ENCODE measurements around the gene SETD4.

DNA sequence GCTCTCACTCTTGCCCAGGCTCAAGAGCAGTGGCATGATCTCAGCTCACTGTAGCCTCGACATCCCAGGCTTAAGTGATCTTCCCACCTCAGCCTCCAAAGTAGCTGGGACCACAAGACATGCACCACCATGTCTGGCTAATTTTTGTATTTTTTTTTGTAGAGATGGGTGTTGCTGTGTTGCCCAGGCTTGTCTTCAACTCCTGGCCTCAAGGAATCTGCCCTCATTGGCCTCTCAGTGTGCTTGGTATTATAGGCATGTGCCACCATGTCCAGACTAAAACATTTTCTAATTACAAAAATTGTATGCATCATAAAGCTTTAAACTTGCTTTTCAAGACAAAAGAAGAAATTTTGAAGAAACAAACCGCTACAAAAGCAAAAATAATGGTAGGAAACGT, 29.6 kb upstream of the SETD4 start:
- TF ChIP-seq, protein P1, sequence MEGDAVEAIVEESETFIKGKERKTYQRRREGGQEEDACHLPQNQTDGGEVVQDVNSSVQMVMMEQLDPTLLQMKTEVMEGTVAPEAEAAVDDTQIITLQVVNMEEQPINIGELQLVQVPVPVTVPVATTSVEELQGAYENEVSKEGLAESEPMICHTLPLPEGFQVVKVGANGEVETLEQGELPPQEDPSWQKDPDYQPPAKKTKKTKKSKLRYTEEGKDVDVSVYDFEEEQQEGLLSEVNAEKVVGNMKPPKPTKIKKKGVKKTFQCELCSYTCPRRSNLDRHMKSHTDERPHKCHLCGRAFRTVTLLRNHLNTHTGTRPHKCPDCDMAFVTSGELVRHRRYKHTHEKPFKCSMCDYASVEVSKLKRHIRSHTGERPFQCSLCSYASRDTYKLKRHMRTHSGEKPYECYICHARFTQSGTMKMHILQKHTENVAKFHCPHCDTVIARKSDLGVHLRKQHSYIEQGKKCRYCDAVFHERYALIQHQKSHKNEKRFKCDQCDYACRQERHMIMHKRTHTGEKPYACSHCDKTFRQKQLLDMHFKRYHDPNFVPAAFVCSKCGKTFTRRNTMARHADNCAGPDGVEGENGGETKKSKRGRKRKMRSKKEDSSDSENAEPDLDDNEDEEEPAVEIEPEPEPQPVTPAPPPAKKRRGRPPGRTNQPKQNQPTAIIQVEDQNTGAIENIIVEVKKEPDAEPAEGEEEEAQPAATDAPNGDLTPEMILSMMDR (IDR thresholded peaks at IDR 0.05), result no peak
- no peak for TF ChIP-seq EP300 (IDR thresholded peaks at IDR 0.05)
- TF ChIP-seq POLR2AphosphoS5 (IDR thresholded peaks at IDR 0.05), result no peak
- no peak for TF ChIP-seq POLR2A (IDR thresholded peaks at IDR 0.05)
